ENCODE results near the gene EIF3A.

Gene EIF3A

DNA sequence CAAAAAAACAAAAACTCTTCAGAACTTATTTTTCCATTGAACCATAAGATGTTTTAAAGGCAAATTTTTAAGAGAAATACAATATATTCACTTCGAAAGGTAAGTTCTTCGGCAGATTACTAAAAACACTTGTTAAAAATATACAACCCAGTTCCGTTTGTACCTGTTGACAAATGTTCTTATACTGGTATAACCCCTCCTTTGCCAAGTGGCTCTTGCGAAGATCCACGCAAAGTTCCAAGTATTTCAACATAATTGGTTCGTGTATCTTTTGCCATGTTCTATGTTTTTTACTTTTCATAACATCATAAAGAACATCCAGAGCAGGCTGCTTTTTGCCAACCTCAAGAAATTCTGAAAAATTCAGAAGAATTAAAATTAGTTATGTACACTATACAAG lies 7.0 kb downstream of the EIF3A start:
- no peak for TF ChIP-seq CTCF (IDR thresholded peaks at IDR 0.05; ENCODE audit: extremely low read depth, missing control alignments)
- DNase-seq (ENCODE audit: low spot score) = no peak

DNA sequence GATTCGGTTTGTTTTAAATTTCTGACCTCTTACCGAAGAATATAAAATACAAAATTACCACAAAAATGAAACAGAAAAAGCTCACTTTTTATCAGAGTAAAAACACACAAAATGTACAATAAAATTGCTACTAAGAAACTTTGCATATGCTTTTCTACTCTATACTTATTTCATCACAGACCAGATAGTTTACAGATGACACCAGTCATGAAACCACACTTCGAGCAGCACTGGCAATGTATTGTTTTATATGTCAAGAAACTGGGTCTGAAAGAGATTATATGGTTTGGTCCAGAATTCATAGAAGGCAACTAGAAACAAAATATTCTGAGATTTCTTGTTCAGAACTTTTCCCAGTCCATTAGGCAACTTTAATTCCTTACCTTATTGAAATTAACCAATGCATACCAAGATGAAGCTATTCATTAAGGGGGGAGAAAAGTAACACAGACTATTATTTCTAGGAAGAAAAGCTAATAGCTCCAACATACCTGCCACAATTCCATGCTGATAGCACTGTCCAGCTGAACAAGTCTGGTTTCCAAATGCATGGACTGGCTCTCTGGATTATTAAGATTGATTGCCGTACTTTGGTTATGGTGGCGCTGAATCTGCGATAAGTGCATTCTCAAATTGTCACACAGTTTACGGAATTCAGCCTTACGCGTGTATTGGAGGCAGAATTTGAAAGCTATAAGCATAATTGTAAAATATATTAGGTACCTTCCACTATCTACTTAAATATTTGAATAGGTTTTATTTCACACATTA lies 10.0 kb downstream of the EIF3A start:
- no peak for DNase-seq (ENCODE audit: low spot score)
- TF ChIP-seq CTCF (IDR thresholded peaks at IDR 0.05; ENCODE audit: extremely low read depth, missing control alignments) = no peak

GRCh38 chr10:119061926-119062325 lies 18.7 kb downstream of the EIF3A start:
- no peak for TF ChIP-seq CTCF (IDR thresholded peaks at IDR 0.05; ENCODE audit: extremely low read depth, missing control alignments)
- DNase-seq (ENCODE audit: low spot score) = no peak

DNA sequence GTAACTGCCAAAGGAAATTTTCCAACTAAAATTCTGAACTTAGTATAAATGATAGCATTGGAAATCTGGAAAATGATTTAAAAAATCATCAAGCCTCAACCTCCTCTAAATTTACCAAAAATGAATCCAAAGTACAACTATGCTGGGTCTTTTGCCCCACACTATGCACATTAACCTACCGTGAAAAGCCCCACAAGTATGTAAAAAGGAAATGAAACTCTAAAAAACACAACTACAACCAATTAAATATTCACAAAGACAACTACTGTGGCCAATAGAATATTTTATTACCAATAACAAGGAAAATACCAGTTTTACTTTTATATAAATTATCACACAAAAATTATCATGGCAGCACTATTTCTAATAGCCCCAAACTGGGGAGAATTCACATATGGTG lies 19.3 kb downstream of the EIF3A start:
- DNase-seq (ENCODE audit: low spot score) = no peak

DNA sequence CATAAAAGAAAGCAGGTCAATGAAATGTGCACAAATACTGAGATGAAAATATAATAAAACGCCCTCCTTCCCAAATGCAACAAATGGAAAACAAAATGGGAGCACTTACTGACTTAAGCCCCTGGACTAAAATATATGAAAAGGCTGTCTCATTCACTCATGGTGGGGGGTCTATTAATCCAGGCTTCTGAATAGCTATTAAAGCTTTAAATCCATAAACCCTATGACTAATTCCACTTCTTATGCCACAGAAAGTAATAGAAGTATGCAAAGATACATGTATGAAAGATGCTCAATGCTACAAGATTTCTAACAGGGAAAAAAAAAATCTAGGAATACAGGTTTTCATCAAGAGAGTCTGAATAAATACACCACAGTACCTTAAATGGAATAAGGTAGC lies 20.5 kb downstream of the EIF3A start:
- DNase-seq (ENCODE audit: low spot score) = no peak
- no peak for TF ChIP-seq CTCF (IDR thresholded peaks at IDR 0.05; ENCODE audit: extremely low read depth, missing control alignments)

More for the DNA sequence above, 19.3 kb downstream of the EIF3A start:
- TF ChIP-seq CTCF (IDR thresholded peaks at IDR 0.05; ENCODE audit: extremely low read depth, missing control alignments) = no peak

GRCh38 chr10:119059557-119059956 lies 21.1 kb downstream of the EIF3A start:
- no peak for TF ChIP-seq CTCF (IDR thresholded peaks at IDR 0.05; ENCODE audit: extremely low read depth, missing control alignments)

GRCh38 chr10:119058010-119058409 lies 22.6 kb downstream of the EIF3A start:
- TF ChIP-seq CTCF (IDR thresholded peaks at IDR 0.05; ENCODE audit: extremely low read depth, missing control alignments) = no peak
- DNase-seq (ENCODE audit: low spot score) = no peak

More at GRCh38 chr10:119059557-119059956, 21.1 kb downstream of the EIF3A start:
- no peak for DNase-seq (ENCODE audit: low spot score)

All from GM20000 (cell line).